GM12864 (cell line): ENCODE measurements around the gene C1QTNF6.
"Not testable (repeated sequence)": the region's sequence is repeated elsewhere in the genome, so short reads cannot be mapped to it uniquely, and the experiment has no call there.

Source experiments
- DNase-seq: peaks from one replicate; pipeline ENCODE4 v3.0.0-alpha.2; 2011; ENCODE audit warnings: low read depth
- H3K4me3 ChIP-seq: 2 replicates; pipeline ENCODE4 v1.5.1; 2011; ENCODE audit warnings: mild to moderate bottlenecking, low read depth, low read length, control low read depth
- CTCF ChIP-seq: IDR thresholded peaks from 2 replicates; pipeline ENCODE4 v1.5.1; 2011; ENCODE audit warnings: low read depth, mild to moderate bottlenecking, moderate library complexity, low read length, control low read depth, inconsistent platforms; ENCODE audit errors: missing control alignments

Gene C1QTNF6

GRCh38 chr22:37172266-37173245 is 15.5 kb downstream of the C1QTNF6 start:
- no peak for DNase-seq

GRCh38 chr22:37171662-37172061 is 16.4 kb downstream of the C1QTNF6 start:
- TF ChIP-seq CTCF = no peak
- no peak overlapping the region for H3K4me3 ChIP-seq

More at GRCh38 chr22:37172266-37173245, 15.5 kb downstream of the C1QTNF6 start:
- H3K4me3 ChIP-seq = no peak overlapping the region
- TF ChIP-seq CTCF = no peak

GRCh38 chr22:37170689-37171405 is 17.2 kb downstream of the C1QTNF6 start:
- DNase-seq, H3K4me3 ChIP-seq: not testable (repeated sequence)

More at GRCh38 chr22:37171662-37172061, 16.4 kb downstream of the C1QTNF6 start:
- DNase-seq = no peak

GRCh38 chr22:37169947-37170688 is 17.9 kb downstream of the C1QTNF6 start:
- H3K4me3 ChIP-seq = no peak overlapping the region
- DNase-seq = no peak
- TF ChIP-seq CTCF = no peak

GRCh38 chr22:37169406-37169805 is 18.6 kb downstream of the C1QTNF6 start:
- no peak for TF ChIP-seq CTCF
- H3K4me3 ChIP-seq = no peak overlapping the region
- no peak for DNase-seq

- no peak overlapping the region for H3K4me3 ChIP-seq
- DNase-seq = no peak
- TF ChIP-seq CTCF = no peak
Measured at GRCh38 chr22:37167981-37168647, 19.9 kb downstream of the C1QTNF6 start.
